ENCODE data around the gene INTS14.

- TF ChIP-seq YY1 (IDR thresholded peaks at IDR 0.05; ENCODE audit: insufficient read depth, insufficient read length), result no peak
- TF ChIP-seq ZNF274 (IDR thresholded peaks at IDR 0.05; ENCODE audit: low read depth, low read length), result no peak
- no peak for TF ChIP-seq SUZ12 (IDR thresholded peaks at IDR 0.05; ENCODE audit: extremely low read depth, insufficient read depth, insufficient read length)
Measured at GRCh38 chr15:65633752-65634151, 22.8 kb upstream of the INTS14 start.
